Measurements from ENCODE around the gene JAML. TPM values are rescaled to one million over a fixed set of nuclear protein-coding genes. Genes with fewer than 3 reads are reported as not detected.

JAML gene
- total and polyA plus RNA-seq, 9 of the 15 experiments (the other 6 are each of a cell fraction or from before 2014, with no cell fraction given), result 0.05 to 0.32 (median 0.22) TPM; not detected in 4

DNA sequence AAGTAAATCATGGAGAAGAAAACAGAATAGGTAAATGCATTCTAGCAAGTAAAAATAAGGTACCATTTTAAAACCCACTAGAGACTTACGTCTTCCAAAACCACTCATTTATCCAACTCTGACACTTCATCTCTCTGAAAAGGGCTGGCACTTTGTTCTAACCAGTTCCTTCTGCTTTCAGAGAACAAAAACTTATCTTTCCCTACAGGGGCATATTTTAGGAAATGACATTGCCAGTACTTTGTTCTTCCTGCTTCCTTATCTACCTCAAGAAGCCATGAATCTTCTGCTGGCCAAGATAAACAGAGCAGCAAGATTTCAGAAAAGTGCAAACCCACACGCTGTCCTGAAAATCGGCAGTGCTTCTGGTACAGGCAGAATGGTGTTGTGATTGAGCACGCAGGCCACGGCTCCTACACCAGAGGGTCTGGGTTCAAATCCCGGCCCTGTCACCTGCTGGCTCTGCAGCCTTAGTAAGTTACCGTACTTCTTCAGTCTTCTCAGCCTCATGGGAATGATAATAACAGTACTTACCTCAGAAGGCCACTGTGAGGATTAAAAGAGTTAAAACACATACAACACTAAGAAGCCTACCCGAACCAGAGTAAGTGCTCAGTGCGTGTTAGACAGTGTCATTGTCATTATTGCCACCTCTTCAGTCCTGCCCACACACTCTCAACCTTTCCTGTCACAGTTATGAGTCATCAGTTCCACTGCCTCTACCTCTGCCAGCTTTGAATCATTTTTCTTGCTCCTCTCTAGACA, 16.4 kb upstream of the JAML start (continued):
- TF ChIP-seq ZNF518B (CRISPR knock-in tag; IDR thresholded peaks at IDR 0.05) (no peak), ZNF143 (CRISPR knock-in tag; IDR thresholded peaks at IDR 0.05) (no peak), MEF2D (tag; conservative IDR thresholded peaks at IDR 0.05; ENCODE audit: low read depth) (peak; percentile 52; the same call in 1 of the 2 replicates), ZNF785 (CRISPR knock-in tag; IDR thresholded peaks at IDR 0.05) (no peak), NONO (IDR thresholded peaks at IDR 0.05; ENCODE audit: low read depth in 2 of 2, low read length in 1 of 2) (peak in 1 of 2 experiments; percentile 59; a peak in 1 of 4 replicates), ZNF507 (tag; conservative IDR thresholded peaks at IDR 0.05) (no peak), ZNF408 (CRISPR knock-in tag; IDR thresholded peaks at IDR 0.05; ENCODE audit: low read depth) (no peak), ZNF766 (CRISPR knock-in tag; conservative IDR thresholded peaks at IDR 0.05) (peak; percentile 80), BRF2 (IDR thresholded peaks at IDR 0.05; ENCODE audit: borderline replicate concordance, insufficient read depth, insufficient read length) (no peak), U2AF1 (optimal IDR thresholded peaks at IDR 0.05; ENCODE audit: low read depth, low read length) (no peak), HDAC3 (IDR thresholded peaks at IDR 0.05; ENCODE audit: borderline replicate concordance, partially characterized antibody) (peak; percentile 83), EWSR1 (IDR thresholded peaks at IDR 0.05; ENCODE audit: borderline replicate concordance, low read depth, partially characterized antibody) (no peak), ETV5 (CRISPR knock-in tag; IDR thresholded peaks at IDR 0.05; ENCODE audit: low read depth) (peak; percentile 80; the same call in 1 of the 2 replicates), CEBPG (CRISPR knock-in tag; IDR thresholded peaks at IDR 0.05) (no peak), CEBPG (tag; conservative IDR thresholded peaks at IDR 0.05 in 1 of 2, IDR thresholded peaks at IDR 0.05 in 1 of 2) (peak; percentile 54 to 88; a peak in 3 of 4 replicates)
- TF ChIP-seq, protein P1, sequence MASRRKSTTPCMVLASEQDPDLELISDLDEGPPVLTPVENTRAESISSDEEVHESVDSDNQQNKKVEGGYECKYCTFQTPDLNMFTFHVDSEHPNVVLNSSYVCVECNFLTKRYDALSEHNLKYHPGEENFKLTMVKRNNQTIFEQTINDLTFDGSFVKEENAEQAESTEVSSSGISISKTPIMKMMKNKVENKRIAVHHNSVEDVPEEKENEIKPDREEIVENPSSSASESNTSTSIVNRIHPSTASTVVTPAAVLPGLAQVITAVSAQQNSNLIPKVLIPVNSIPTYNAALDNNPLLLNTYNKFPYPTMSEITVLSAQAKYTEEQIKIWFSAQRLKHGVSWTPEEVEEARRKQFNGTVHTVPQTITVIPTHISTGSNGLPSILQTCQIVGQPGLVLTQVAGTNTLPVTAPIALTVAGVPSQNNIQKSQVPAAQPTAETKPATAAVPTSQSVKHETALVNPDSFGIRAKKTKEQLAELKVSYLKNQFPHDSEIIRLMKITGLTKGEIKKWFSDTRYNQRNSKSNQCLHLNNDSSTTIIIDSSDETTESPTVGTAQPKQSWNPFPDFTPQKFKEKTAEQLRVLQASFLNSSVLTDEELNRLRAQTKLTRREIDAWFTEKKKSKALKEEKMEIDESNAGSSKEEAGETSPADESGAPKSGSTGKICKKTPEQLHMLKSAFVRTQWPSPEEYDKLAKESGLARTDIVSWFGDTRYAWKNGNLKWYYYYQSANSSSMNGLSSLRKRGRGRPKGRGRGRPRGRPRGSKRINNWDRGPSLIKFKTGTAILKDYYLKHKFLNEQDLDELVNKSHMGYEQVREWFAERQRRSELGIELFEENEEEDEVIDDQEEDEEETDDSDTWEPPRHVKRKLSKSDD (conservative IDR thresholded peaks at IDR 0.05; ENCODE audit: low read length), result no peak
- TF ChIP-seq, protein P2, sequence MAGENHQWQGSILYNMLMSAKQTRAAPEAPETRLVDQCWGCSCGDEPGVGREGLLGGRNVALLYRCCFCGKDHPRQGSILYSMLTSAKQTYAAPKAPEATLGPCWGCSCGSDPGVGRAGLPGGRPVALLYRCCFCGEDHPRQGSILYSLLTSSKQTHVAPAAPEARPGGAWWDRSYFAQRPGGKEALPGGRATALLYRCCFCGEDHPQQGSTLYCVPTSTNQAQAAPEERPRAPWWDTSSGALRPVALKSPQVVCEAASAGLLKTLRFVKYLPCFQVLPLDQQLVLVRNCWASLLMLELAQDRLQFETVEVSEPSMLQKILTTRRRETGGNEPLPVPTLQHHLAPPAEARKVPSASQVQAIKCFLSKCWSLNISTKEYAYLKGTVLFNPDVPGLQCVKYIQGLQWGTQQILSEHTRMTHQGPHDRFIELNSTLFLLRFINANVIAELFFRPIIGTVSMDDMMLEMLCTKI (IDR thresholded peaks at IDR 0.05; ENCODE audit: partially characterized antibody), result no peak
